Type B pancreatic cell (in vitro differentiated cells): Measurements from ENCODE around the gene MLLT1. TPM values are rescaled to one million over a fixed set of nuclear protein-coding genes. Genes with fewer than 3 reads are reported as not detected.

ENCODE experiments used
- DNase-seq: peaks from one replicate; pipeline ENCODE4 v3.0.0; 2021; ENCODE audit warnings: mixed read lengths; ENCODE audit not compliant: unreplicated experiment; ENCODE audit errors: extremely low spot score
- H3K27ac Mint-ChIP-seq: 2 replicates; pipeline ENCODE4 v1.8.0; 2021; ENCODE audit warnings: mild to moderate bottlenecking, mixed read lengths
- H3K27me3 Mint-ChIP-seq: 2 replicates; pipeline ENCODE4 v1.8.0; 2021; ENCODE audit warnings: mixed read lengths
- H3K36me3 Mint-ChIP-seq: 2 replicates; pipeline ENCODE4 v1.8.0; 2021; ENCODE audit warnings: mixed read lengths
- H3K4me1 Mint-ChIP-seq: one replicate; pipeline ENCODE4 v1.8.0; 2021; ENCODE audit warnings: mixed read lengths; ENCODE audit not compliant: unreplicated experiment
- H3K4me3 Mint-ChIP-seq: 2 replicates; pipeline ENCODE4 v1.8.0; 2021; ENCODE audit warnings: mild to moderate bottlenecking, mixed read lengths
- H3K9me3 Mint-ChIP-seq: 2 replicates; pipeline ENCODE4 v1.8.0; 2021; ENCODE audit warnings: mixed read lengths
- total RNA-seq: library from RNA; stranded (reverse); gene quantifications from 2 replicates; pipeline ENCODE4 v1.2.1, GENCODE V29; 2021; ENCODE audit warnings: low replicate concordance
- TF ChIP-seq, protein P1 (sequence below): fragments of 200-600 bp; sonication (generic); conservative IDR thresholded peaks from 2 replicates; pipeline ENCODE4 v1.5.0; 2021; ENCODE audit warnings: antibody characterized with exemption, mild to moderate bottlenecking

MLLT1 gene
- total RNA-seq, 1 donor from 2014 or later = 106 TPM

DNA sequence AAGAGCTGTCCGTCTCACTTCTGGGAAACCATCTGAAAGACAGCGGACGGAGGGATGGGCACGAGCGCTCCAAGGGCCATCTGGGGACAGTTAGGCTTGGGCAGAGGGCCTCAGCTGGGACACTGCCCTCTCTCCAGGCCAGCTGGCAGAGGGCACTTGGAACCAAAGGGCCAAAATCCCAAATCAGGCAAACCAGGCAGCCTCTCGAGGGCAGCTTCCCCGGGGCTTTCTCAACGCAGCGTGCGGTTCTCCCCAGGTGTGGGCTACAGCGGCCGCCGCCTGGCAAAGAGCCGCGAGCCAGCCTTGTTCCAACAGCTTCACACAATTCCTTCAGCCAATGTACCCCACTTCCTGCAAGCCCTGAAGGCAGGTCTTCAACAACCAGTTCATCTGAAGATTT lies 5.0 kb downstream of the MLLT1 start:
- Mint-ChIP-seq H3K27me3 (no peaks in the 10 kb centered on the region), H3K4me1 (peaks cover 72% of the 10 kb centered on the region), H3K9me3 (no peaks in the 10 kb centered on the region), H3K27ac (no peak overlapping the region), H3K4me3 (peak overlapping the region; percentile 61), H3K36me3 (peaks cover 7% of the 10 kb centered on the region)
- DNase-seq = no peak
- TF ChIP-seq, protein P1, sequence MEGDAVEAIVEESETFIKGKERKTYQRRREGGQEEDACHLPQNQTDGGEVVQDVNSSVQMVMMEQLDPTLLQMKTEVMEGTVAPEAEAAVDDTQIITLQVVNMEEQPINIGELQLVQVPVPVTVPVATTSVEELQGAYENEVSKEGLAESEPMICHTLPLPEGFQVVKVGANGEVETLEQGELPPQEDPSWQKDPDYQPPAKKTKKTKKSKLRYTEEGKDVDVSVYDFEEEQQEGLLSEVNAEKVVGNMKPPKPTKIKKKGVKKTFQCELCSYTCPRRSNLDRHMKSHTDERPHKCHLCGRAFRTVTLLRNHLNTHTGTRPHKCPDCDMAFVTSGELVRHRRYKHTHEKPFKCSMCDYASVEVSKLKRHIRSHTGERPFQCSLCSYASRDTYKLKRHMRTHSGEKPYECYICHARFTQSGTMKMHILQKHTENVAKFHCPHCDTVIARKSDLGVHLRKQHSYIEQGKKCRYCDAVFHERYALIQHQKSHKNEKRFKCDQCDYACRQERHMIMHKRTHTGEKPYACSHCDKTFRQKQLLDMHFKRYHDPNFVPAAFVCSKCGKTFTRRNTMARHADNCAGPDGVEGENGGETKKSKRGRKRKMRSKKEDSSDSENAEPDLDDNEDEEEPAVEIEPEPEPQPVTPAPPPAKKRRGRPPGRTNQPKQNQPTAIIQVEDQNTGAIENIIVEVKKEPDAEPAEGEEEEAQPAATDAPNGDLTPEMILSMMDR = no peak

DNA sequence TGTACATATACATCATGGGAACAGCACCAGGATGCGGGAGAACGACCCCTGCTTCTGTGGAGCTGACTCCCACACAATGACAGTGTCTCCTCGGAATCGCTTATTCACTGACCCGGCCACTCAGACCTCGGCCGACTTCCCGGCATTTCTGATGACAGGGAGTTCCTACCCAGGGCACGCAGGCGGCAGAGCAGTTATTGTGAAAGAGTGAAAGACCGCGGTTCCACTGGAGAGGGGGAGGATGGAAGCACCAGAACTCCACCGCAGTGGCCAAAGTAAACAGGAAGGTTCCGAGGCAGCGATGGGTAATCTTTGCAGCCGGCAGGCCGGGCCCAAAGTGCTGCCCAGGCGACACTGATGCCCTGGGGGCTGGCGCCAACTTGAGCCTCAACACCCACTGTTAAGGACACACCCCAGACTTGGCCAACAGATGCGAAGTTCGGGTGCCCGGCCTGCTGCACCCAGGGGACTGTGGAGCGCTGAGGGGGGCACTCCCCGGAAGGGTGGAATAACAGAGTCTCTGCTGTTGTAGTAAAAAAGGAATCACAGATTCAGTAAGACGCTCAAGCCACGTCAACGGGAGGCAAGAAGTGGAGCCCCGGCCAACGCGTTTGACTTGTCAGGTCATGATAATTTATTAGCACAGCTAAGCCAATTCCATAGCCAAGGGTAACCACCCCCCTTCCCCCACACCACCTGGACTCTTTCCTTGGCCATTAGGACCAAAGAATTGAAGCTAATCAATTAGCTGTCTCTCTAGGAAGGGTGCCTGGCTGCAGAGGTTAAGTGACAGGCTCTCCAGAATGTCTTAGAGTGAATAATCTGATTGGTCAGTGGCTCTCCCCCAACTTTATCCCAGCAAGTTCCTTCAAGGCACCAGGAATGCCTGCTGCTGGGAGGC lies 5.8 kb downstream of the MLLT1 start:
- H3K36me3 Mint-ChIP-seq = peaks cover 7% of the 10 kb centered on the region
- TF ChIP-seq, protein P1 = no peak
- no peaks in the 10 kb centered on the region for H3K27me3 Mint-ChIP-seq
- no peaks in the 10 kb centered on the region for H3K9me3 Mint-ChIP-seq
- no peak for DNase-seq
- peak overlapping the region; percentile 61 for H3K4me3 Mint-ChIP-seq
- H3K27ac Mint-ChIP-seq = peak overlapping the region; percentile 39
- H3K4me1 Mint-ChIP-seq = peaks cover 71% of the 10 kb centered on the region

- Mint-ChIP-seq H3K4me1 (peaks cover 62% of the 10 kb centered on the region), H3K4me3 (peak overlapping the region; percentile 76), H3K27ac (peak overlapping the region; percentile 88), H3K27me3 (no peaks in the 10 kb centered on the region), H3K9me3 (no peaks in the 10 kb centered on the region), H3K36me3 (peaks cover 12% of the 10 kb centered on the region)
- TF ChIP-seq, protein P1 = no peak
- DNase-seq = no peak
Measured at GRCh38 chr19:6272913-6273600, 6.7 kb downstream of the MLLT1 start.

DNA sequence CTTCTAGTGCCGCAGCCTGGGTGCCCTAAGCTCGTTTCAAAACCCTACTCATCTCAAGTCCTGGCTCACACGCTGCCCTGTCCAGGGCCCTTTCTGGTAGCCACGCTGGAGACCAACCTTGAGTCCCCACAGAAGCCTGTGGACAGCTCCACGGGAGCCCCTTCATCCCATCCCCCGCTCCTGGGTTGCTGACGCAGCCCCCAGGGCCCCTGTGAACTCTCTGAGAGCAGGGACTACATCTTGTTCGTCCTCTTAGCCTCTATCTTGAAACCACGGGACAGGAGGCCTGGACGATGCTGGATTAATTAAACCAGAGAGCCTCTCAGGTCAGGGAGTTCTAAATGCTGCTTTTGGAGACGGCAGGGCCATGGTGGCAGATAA lies 7.4 kb downstream of the MLLT1 start:
- Mint-ChIP-seq H3K4me3 (peak overlapping the region; percentile 76), H3K4me1 (peaks cover 56% of the 10 kb centered on the region), H3K9me3 (no peaks in the 10 kb centered on the region), H3K36me3 (peaks cover 16% of the 10 kb centered on the region), H3K27ac (peak overlapping the region; percentile 88), H3K27me3 (no peaks in the 10 kb centered on the region)
- no peak for DNase-seq
- TF ChIP-seq, protein P1 = no peak

DNA sequence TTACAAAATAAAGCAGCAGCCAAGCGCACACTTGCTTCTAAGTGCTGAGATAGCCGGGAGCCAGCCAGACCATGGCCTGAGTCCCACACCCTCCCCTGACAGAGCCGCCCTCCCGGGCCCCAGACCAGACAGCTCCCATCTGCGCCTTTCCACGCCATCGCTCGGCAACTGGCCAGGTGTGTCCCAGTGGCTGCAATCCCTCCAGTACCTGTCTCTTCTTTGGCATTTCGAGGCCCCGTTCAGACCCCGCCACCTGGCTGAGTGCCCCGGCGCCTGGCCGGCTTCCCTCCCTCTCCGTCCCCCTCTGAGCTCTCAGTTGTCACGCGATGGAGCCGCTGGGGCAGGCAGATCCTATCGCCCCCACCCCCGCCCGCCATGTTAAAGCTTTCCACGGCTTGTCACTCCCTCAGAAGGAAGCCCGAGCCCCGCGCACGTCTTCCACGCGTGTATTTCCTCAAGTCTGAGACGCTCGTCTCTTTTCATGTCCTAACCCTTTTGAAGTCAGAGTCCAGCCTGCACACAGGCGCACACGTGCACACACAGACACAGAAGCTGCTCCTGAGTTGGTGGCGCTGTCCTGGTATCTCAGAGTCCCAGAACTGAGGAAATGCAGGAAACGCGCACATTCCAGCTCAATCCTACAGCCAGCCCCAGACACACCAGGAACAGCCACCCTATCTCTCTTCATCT lies 7.9 kb downstream of the MLLT1 start:
- no peaks in the 10 kb centered on the region for H3K9me3 Mint-ChIP-seq
- TF ChIP-seq, protein P1 = no peak
- H3K27me3 Mint-ChIP-seq = no peaks in the 10 kb centered on the region
- H3K4me3 Mint-ChIP-seq = peak overlapping the region; percentile 76
- peaks cover 51% of the 10 kb centered on the region for H3K4me1 Mint-ChIP-seq
- H3K36me3 Mint-ChIP-seq = peaks cover 16% of the 10 kb centered on the region
- H3K27ac Mint-ChIP-seq = peak overlapping the region; percentile 88
- DNase-seq = no peak
